IMR-90 (cell line): ENCODE measurements around the gene MEGF6. TPM values are rescaled to one million over a fixed set of nuclear protein-coding genes. Genes with fewer than 3 reads are reported as not detected.

Experiments used
- ATAC-seq: fragments of 200-7000 bp; cut with Tn5 transposase; 2 replicates; pipeline ENCODE4 v1.9.1; 2020; ENCODE audit warnings: low read depth, mild to moderate bottlenecking, moderate library complexity
- BruUV-seq: library from RNA; stranded (reverse); fragments of 400-500 nt; replicated peaks from 2 replicates; lab custom pipeline; 2021; lab: Mats Ljungman, UMichigan
- CTCF ChIA-PET: fragments of 300-600 bp; formaldehyde crosslinking; extraction: SDS; loops from one replicate; lab custom pipeline; 2021; ENCODE audit warnings: antibody characterized with exemption; lab: Yijun Ruan, JAX
- POLR2A ChIA-PET: fragments of 300-600 bp; sonication (Branson Sonifier 250); formaldehyde crosslinking; loops from one replicate; lab custom pipeline; 2022; ENCODE audit warnings: antibody characterized with exemption; ENCODE audit not compliant: unreplicated experiment; lab: Charles Lee
- DNase-seq: peaks from one replicate; pipeline ENCODE4 v3.0.0; 2013
- H2AFZ ChIP-seq: replicated peaks from 2 replicates; pipeline ENCODE3; 2013; ENCODE audit warnings: low read length, mild to moderate bottlenecking; ENCODE audit not compliant: poor library complexity
- H2AK5ac ChIP-seq: 2 replicates; pipeline ENCODE4 v1.6.1; 2013; ENCODE audit warnings: low read depth, low read length, inconsistent platforms
- H2AK9ac ChIP-seq: replicated peaks from 2 replicates; pipeline ENCODE3; 2013; ENCODE audit warnings: mild to moderate bottlenecking, low read depth, low read length, moderate library complexity; ENCODE audit not compliant: poor library complexity
- H2BK120ac ChIP-seq: 2 replicates; pipeline ENCODE4 v1.6.1; 2013; ENCODE audit warnings: low read depth, low read length, inconsistent platforms
- H2BK15ac ChIP-seq: 3 replicates; pipeline ENCODE4 v1.6.1; 2013; ENCODE audit warnings: low read depth, low read length, inconsistent platforms
- H2BK20ac ChIP-seq: 2 replicates; pipeline ENCODE4 v1.6.1; 2013; ENCODE audit warnings: low read depth, mild to moderate bottlenecking, inconsistent platforms, low read length, moderate library complexity
- H2BK5ac ChIP-seq: 2 replicates; pipeline ENCODE4 v1.6.1; 2013; ENCODE audit warnings: mild to moderate bottlenecking, low read depth, low read length, inconsistent platforms; ENCODE audit not compliant: poor library complexity, severe bottlenecking
- H3K14ac ChIP-seq: replicated peaks from 2 replicates; pipeline ENCODE4 v1.6.1; 2013; ENCODE audit warnings: low read depth, low read length, inconsistent platforms
- H3K18ac ChIP-seq: 2 replicates; pipeline ENCODE4 v1.6.1; 2013; ENCODE audit warnings: low read depth, low read length, control low read depth
- H3K23ac ChIP-seq: 2 replicates; pipeline ENCODE4 v1.6.1; 2013; ENCODE audit warnings: low read depth, low read length, inconsistent platforms
- H3K27ac ChIP-seq: 2 replicates; pipeline ENCODE4 v1.5.1; 2013; ENCODE audit warnings: mild to moderate bottlenecking, control low read depth, low read length; ENCODE audit not compliant: insufficient read depth
- H3K27me3 ChIP-seq: 2 replicates; pipeline ENCODE4 v1.6.1; 2013; ENCODE audit warnings: low read length; ENCODE audit not compliant: control insufficient read depth, insufficient read depth
- H3K36me3 ChIP-seq: 2 replicates; pipeline ENCODE4 v1.6.1; 2013; ENCODE audit warnings: low read length, mixed read lengths; ENCODE audit not compliant: control insufficient read depth, insufficient read depth
- H3K4ac ChIP-seq: 2 replicates; pipeline ENCODE4 v1.6.1; 2013; ENCODE audit warnings: low read depth, low read length, inconsistent platforms
- H3K4me1 ChIP-seq: 2 replicates; pipeline ENCODE4 v1.6.1; 2013; ENCODE audit warnings: low read length, mixed read lengths; ENCODE audit not compliant: control insufficient read depth, insufficient read depth
- H3K4me2 ChIP-seq: 2 replicates; pipeline ENCODE4 v1.6.1; 2013; ENCODE audit warnings: low read depth, mild to moderate bottlenecking, control low read depth, low read length, moderate library complexity
- H3K4me3 ChIP-seq: 2 replicates; pipeline ENCODE4 v1.5.1; 2013; ENCODE audit warnings: low read depth, mild to moderate bottlenecking, control low read depth, low read length, moderate library complexity; ENCODE audit not compliant: insufficient read depth
- H3K56ac ChIP-seq: 2 replicates; pipeline ENCODE4 v1.6.1; 2013; ENCODE audit warnings: low read length, inconsistent platforms; ENCODE audit not compliant: insufficient read depth; ENCODE audit errors: extremely low read depth
- H3K79me1 ChIP-seq, 2 experiments: 2 replicates each; pipeline ENCODE4 v1.6.1; 2013; ENCODE audit warnings: low read length in 2 of 2, inconsistent platforms in 1 of 2, low read depth in 1 of 2
- H3K9ac ChIP-seq: 2 replicates; pipeline ENCODE4 v1.6.1; 2013; ENCODE audit warnings: low read depth, low read length, control low read depth
- H3K9me1 ChIP-seq: 2 replicates; pipeline ENCODE4 v1.6.1; 2013; ENCODE audit warnings: low read length, inconsistent platforms; ENCODE audit not compliant: insufficient read depth
- H3K9me3 ChIP-seq: 2 replicates; pipeline ENCODE4 v1.6.1; 2013; ENCODE audit warnings: low read length; ENCODE audit not compliant: control insufficient read depth, insufficient read depth
- H4K20me1 ChIP-seq: 2 replicates; pipeline ENCODE4 v1.6.1; 2013; ENCODE audit warnings: low read length, inconsistent platforms; ENCODE audit not compliant: insufficient read depth
- H4K5ac ChIP-seq: 2 replicates; pipeline ENCODE4 v1.6.1; 2013; ENCODE audit warnings: mild to moderate bottlenecking, low read depth, low read length, control low read depth
- H4K8ac ChIP-seq, 2 experiments: 2 replicates each; pipeline ENCODE4 v1.6.1; 2013; ENCODE audit warnings: low read depth in 2 of 2, low read length in 2 of 2, control low read depth in 1 of 2, inconsistent platforms in 1 of 2
- H4K91ac ChIP-seq: 2 replicates; pipeline ENCODE4 v1.6.1; 2013; ENCODE audit warnings: low read depth, low read length, inconsistent platforms; ENCODE audit not compliant: insufficient read depth
- BHLHE40 ChIP-seq: fragments of 150-350 bp; IDR thresholded peaks from 2 replicates; pipeline ENCODE4 v1.6.1; 2016; ENCODE audit warnings: mild to moderate bottlenecking, low read depth, low read length
- CEBPB ChIP-seq: IDR thresholded peaks from 2 replicates; pipeline ENCODE4 v1.6.1; 2012; ENCODE audit warnings: low read depth, low read length, improper control_type of control experiment
- CHD1 ChIP-seq: IDR thresholded peaks from 2 replicates; pipeline ENCODE4 v1.6.1; 2012; ENCODE audit warnings: low read depth, low read length, improper control_type of control experiment
- CTCF ChIP-seq: conservative IDR thresholded peaks from 2 replicates; pipeline ENCODE4 v1.5.1; 2012; ENCODE audit warnings: mild to moderate bottlenecking, low read depth, low read length, improper control_type of control experiment
- ELK1 ChIP-seq: fragments of 150-350 bp; IDR thresholded peaks from 2 replicates; pipeline ENCODE4 v1.6.1; 2016; ENCODE audit warnings: low read depth, mild to moderate bottlenecking, low read length, moderate library complexity, borderline replicate concordance
- FOS ChIP-seq: fragments of 150-350 bp; IDR thresholded peaks from 2 replicates; pipeline ENCODE4 v1.6.1; 2016; ENCODE audit warnings: low read depth, low read length
- MAFK ChIP-seq: IDR thresholded peaks from 2 replicates; pipeline ENCODE4 v1.6.1; 2012; ENCODE audit warnings: low read depth, low read length, improper control_type of control experiment
- MAZ ChIP-seq: IDR thresholded peaks from 2 replicates; pipeline ENCODE4 v1.6.1; 2012; ENCODE audit warnings: low read depth, mild to moderate bottlenecking, low read length, improper control_type of control experiment, moderate library complexity, borderline replicate concordance
- MXI1 ChIP-seq: IDR thresholded peaks from 2 replicates; pipeline ENCODE4 v1.6.1; 2012; ENCODE audit warnings: low read depth, mild to moderate bottlenecking, low read length, moderate library complexity, borderline replicate concordance
- NFE2L2 ChIP-seq: fragments of 150-350 bp; IDR thresholded peaks from 2 replicates; pipeline ENCODE4 v1.6.1; 2016; ENCODE audit warnings: low read depth, mild to moderate bottlenecking, low read length
- POLR2A ChIP-seq: IDR thresholded peaks from 2 replicates; pipeline ENCODE4 v1.6.1; 2012; ENCODE audit warnings: mild to moderate bottlenecking, low read depth, low read length
- RAD21 ChIP-seq: IDR thresholded peaks from 2 replicates; pipeline ENCODE4 v1.6.1; 2012; ENCODE audit warnings: low read length, improper control_type of control experiment
- RCOR1 ChIP-seq: IDR thresholded peaks from 2 replicates; pipeline ENCODE4 v1.6.1; 2012; ENCODE audit warnings: mild to moderate bottlenecking, low read length, improper control_type of control experiment; ENCODE audit not compliant: insufficient replicate concordance
- RFX5 ChIP-seq: IDR thresholded peaks from 2 replicates; pipeline ENCODE4 v1.8.0; 2012; ENCODE audit warnings: low read depth, mild to moderate bottlenecking, low read length, moderate library complexity
- SMC3 ChIP-seq: fragments of 150-350 bp; IDR thresholded peaks from 2 replicates; pipeline ENCODE4 v1.6.1; 2016; ENCODE audit warnings: low read depth, mild to moderate bottlenecking, antibody characterized with exemption, low read length, moderate library complexity
- USF2 ChIP-seq: fragments of 150-350 bp; IDR thresholded peaks from 2 replicates; pipeline ENCODE4 v1.6.1; 2017; ENCODE audit warnings: mild to moderate bottlenecking, antibody characterized with exemption, low read length, low read depth
- WGBS, 2 experiments: methylation state at CpG; one replicate each; pipeline versions ENCODE4 v1.1.5 to v1.1.7; 2013; ENCODE audit warnings: missing lambda C conversion rate in 2 of 2; ENCODE audit not compliant: insufficient read length in 1 of 2; ENCODE audit errors: extremely low coverage in 2 of 2; 5-methylcytosine and 5-hydroxymethylcytosine counted together
- dilution Hi-C: fragments of 300-500 bp; cut with HindIII; formaldehyde crosslinking; loops from one replicate; pipeline ENCODE4 v1.14.3; 2018; ENCODE audit warnings: low sequenced_read_pairs; ENCODE audit not compliant: unreplicated experiment
- in situ Hi-C: fragments of 300-500 bp; cut with MboI; formaldehyde crosslinking; loops from 3 replicates; pipeline ENCODE4 v1.14.3; 2019; ENCODE audit warnings: low sequenced_read_pairs, inconsistent platforms, mixed read lengths
- intact Hi-C: fragments of 100-400 bp; cut with micrococcal nuclease; formaldehyde crosslinking; loops from 2 replicates; pipeline ENCODE4 v1.10.0; 2022
- polyA plus RNA-seq, 3 experiments: library from polyadenylated mRNA; depleted of rRNA; stranded (reverse); fragments of >200 nt; gene quantifications; 2 replicates each; pipeline ENCODE4 v1.2.3, GENCODE V29; 2012; ENCODE audit warnings: low replicate concordance in 1 of 3
- total RNA-seq: library from RNA; depleted of rRNA; stranded (reverse); fragments of >200 nt; gene quantifications from 2 replicates; pipeline ENCODE4 v1.2.3, GENCODE V29; 2012

MEGF6 gene
- total and polyA plus RNA-seq, 2 of the 4 experiments (the other 2 are of a cell fraction): 0.72 to 4.1 TPM

GRCh38 chr1:3482378-3482849 is 128.9 kb downstream of the MEGF6 start:
- Histone ChIP-seq H3K4me3 (no peak overlapping the region), H2AK5ac (no peak overlapping the region), H3K18ac (no peak overlapping the region), H4K20me1 (no peaks in the 10 kb centered on the region; the same call in 1 of the 2 replicates), H3K9ac (no peak overlapping the region), H4K8ac (no peak overlapping the region), H4K91ac (no peak overlapping the region), H3K4me1 (no peaks in the 10 kb centered on the region), H3K9me1 (no peaks in the 10 kb centered on the region), H3K27me3 (peaks cover 2% of the 10 kb centered on the region; the same call in 1 of the 2 replicates), H2AFZ (no peak overlapping the region), H3K79me1 (no peaks in the 10 kb centered on the region), H2BK15ac (no peak overlapping the region), H3K9me3 (no peaks in the 10 kb centered on the region), H2BK5ac (no peak overlapping the region), H3K23ac (no peak overlapping the region), H3K4me2 (no peak overlapping the region), H4K5ac (no peak overlapping the region), H3K27ac (no peak overlapping the region), H3K14ac (no peak overlapping the region), H3K36me3 (no peaks in the 10 kb centered on the region), H3K56ac (no peak overlapping the region), H2AK9ac (no peak overlapping the region), H3K4ac (no peak overlapping the region), H2BK20ac (no peak overlapping the region), H2BK120ac (no peak overlapping the region)
- TF ChIP-seq SMC3 (no peak), CTCF (no peak), MXI1 (no peak), CHD1 (no peak), MAFK (no peak), NFE2L2 (no peak), POLR2A (no peak), BHLHE40 (no peak), CEBPB (no peak), RCOR1 (no peak), RAD21 (no peak), FOS (no peak), MAZ (no peak), ELK1 (no peak), USF2 (no peak), RFX5 (no peak)
- dilution Hi-C loops: no loop called here
- POLR2A ChIA-PET: no interaction called here
- in situ Hi-C loops: no loop called here
- 46% methylated on average over 10 of the region's 18 CpGs; no CpG with 5 or more reads in 1 of the 2 experiments for WGBS, 2 experiments
- DNase-seq (no peak), ATAC-seq (no peak)
- CTCF ChIA-PET: interaction anchor here (1.2 kb wide), 1 partner anchor 29 kb away, joined by 6 read pairs; no protein-coding TSS in a partner anchor
- BruUV-seq: no TSS peak
- intact Hi-C loops: no loop called here
